K562 (cell line): ENCODE measurements around the gene RBMS1. TPM values are rescaled to one million over a fixed set of nuclear protein-coding genes. Genes with fewer than 3 reads are reported as not detected.

Experiments
- ATAC-seq: fragments of 200-7000 bp; cut with Tn5 transposase; 3 replicates; pipeline ENCODE4 v1.9.1; 2020; ENCODE audit warnings: moderate library complexity
- BruUV-seq: library from RNA; stranded (reverse); fragments of 400-500 nt; replicated peaks from 2 replicates; lab custom pipeline; 2021; lab: Mats Ljungman, UMichigan
- CTCF ChIA-PET: fragments of 300-600 bp; formaldehyde crosslinking; extraction: SDS; loops from one replicate; lab custom pipeline; 2021; ENCODE audit warnings: low intra/inter-chr PET ratio; lab: Yijun Ruan, JAX
- POLR2A ChIA-PET: fragments of 300-600, 350-650 bp; sonication (Branson Sonifier 250); formaldehyde crosslinking; extraction: SDS; loops from one replicate; lab custom pipeline; 2021; ENCODE audit warnings: antibody characterized with exemption, inconsistent platforms; lab: Yijun Ruan, JAX
- DNase-seq, 4 experiments: peaks; one replicate each; pipeline versions ENCODE4 v3.0.0 to v3.0.0-alpha.2; 2011 to 2018; ENCODE audit warnings: low spot score in 3 of 4, mixed read lengths in 3 of 4; ENCODE audit errors: extremely low read depth in 1 of 4
- FAIRE-seq: peaks from 2 replicates; lab custom pipeline; 2011; peaks lifted over from hg19 to GRCh38; lab: Jason Lieb, UNC
- H2AFZ ChIP-seq: 2 replicates; pipeline ENCODE4 v1.6.0; 2011; ENCODE audit warnings: low read depth, low read length, control low read depth, inconsistent platforms
- H3K27ac ChIP-seq: fragments of 200-600 bp; 3 replicates; pipeline ENCODE4 v1.8.0; 2011; ENCODE audit warnings: low read depth, mild to moderate bottlenecking, control low read depth, inconsistent platforms, low read length, moderate library complexity, mixed read lengths; ENCODE audit errors: extremely low read depth
- H3K27me3 ChIP-seq, 2 experiments: fragments of 300-600 bp in 1 of 2; 2 replicates in 1 of 2; 3 replicates in 1 of 2; pipeline versions ENCODE4 v1.6.0 to v1.8.0; 2011; ENCODE audit warnings: inconsistent platforms in 2 of 2, low read length in 2 of 2, mild to moderate bottlenecking in 1 of 2, mixed read lengths in 1 of 2, moderate library complexity in 1 of 2; ENCODE audit not compliant: control insufficient read depth in 2 of 2, insufficient read depth in 2 of 2
- H3K36me3 ChIP-seq: fragments of 300-600 bp; 3 replicates; pipeline ENCODE4 v1.8.0; 2011; ENCODE audit warnings: mild to moderate bottlenecking, low read length, inconsistent platforms; ENCODE audit not compliant: control insufficient read depth, insufficient read depth
- H3K4me1 ChIP-seq, 2 experiments: fragments of 200-600 bp in 1 of 2; replicated peaks in 1 of 2; 2 replicates in 1 of 2; 3 replicates in 1 of 2; pipeline versions ENCODE4 v1.5.1 to v1.8.0; 2011; ENCODE audit warnings: inconsistent platforms in 2 of 2, low read length in 2 of 2, mild to moderate bottlenecking in 1 of 2, mixed read lengths in 1 of 2, moderate library complexity in 1 of 2; ENCODE audit not compliant: control insufficient read depth in 2 of 2, insufficient read depth in 2 of 2
- H3K4me2 ChIP-seq: 2 replicates; pipeline ENCODE4 v1.6.1; 2011; ENCODE audit warnings: low read length, control low read depth, inconsistent platforms, mixed read lengths; ENCODE audit not compliant: insufficient read depth
- H3K4me3 ChIP-seq: fragments of 200-600 bp; sonication (generic), shearing (Covaris generic); 2 replicates; pipeline ENCODE4 v1.5.1; 2016; ENCODE audit warnings: control low read depth, inconsistent platforms
- H3K79me2 ChIP-seq: fragments of 200-600 bp; 3 replicates; pipeline ENCODE4 v1.8.0; 2011; ENCODE audit warnings: low read length, inconsistent platforms; ENCODE audit not compliant: control insufficient read depth, insufficient read depth
- H3K9ac ChIP-seq, 2 experiments: 2 replicates each; pipeline versions ENCODE4 v1.6.0 to v1.6.1; 2011; ENCODE audit warnings: low read depth in 2 of 2, low read length in 2 of 2, control low read depth in 1 of 2, inconsistent platforms in 1 of 2, mild to moderate bottlenecking in 1 of 2, mixed read lengths in 1 of 2; ENCODE audit not compliant: insufficient read depth in 1 of 2
- H3K9me1 ChIP-seq: one replicate; pipeline ENCODE4 v1.6.0; 2011; ENCODE audit warnings: inconsistent platforms, mild to moderate bottlenecking, low read length, moderate library complexity; ENCODE audit not compliant: control insufficient read depth, insufficient read depth
- H3K9me3 ChIP-seq: replicated peaks from 2 replicates; pipeline ENCODE4 v1.5.1; 2011; ENCODE audit warnings: low read depth, low read length, inconsistent platforms; ENCODE audit not compliant: control insufficient read depth, insufficient read depth
- H4K20me1 ChIP-seq: replicated peaks from 2 replicates; pipeline ENCODE4 v1.6.1; 2011; ENCODE audit warnings: low read length, inconsistent platforms, mixed read lengths; ENCODE audit not compliant: control insufficient read depth, insufficient read depth
- ARID2 ChIP-seq: fragments of 450-650 bp; IDR thresholded peaks from 2 replicates; pipeline ENCODE4 v1.6.1; 2017; ENCODE audit warnings: antibody characterized with exemption, mild to moderate bottlenecking
- CBFA2T3 ChIP-seq: fragments of 450-650 bp; IDR thresholded peaks from 2 replicates; pipeline ENCODE4 v1.6.1; 2017
- DACH1 ChIP-seq: fragments of 450-650 bp; IDR thresholded peaks from 2 replicates; pipeline ENCODE4 v1.6.1; 2018; ENCODE audit not compliant: partially characterized antibody
- EGR1 ChIP-seq: fragments of 450-650 bp; conservative IDR thresholded peaks from 2 replicates; pipeline ENCODE4 v1.6.1; 2017; ENCODE audit warnings: mild to moderate bottlenecking
- ETV5 ChIP-seq: sonication (generic); formaldehyde crosslinking; IDR thresholded peaks from 2 replicates; pipeline ENCODE4 v1.4.0; 2020; ENCODE audit warnings: low read depth, mild to moderate bottlenecking, missing genetic modification reagents
- FOXK1 ChIP-seq: sonication (generic); formaldehyde crosslinking; IDR thresholded peaks from 2 replicates; pipeline ENCODE4 v1.8.0; 2022; ENCODE audit warnings: missing genetic modification reagents, mild to moderate bottlenecking, borderline replicate concordance
- HDGF ChIP-seq: fragments of 450-650 bp; IDR thresholded peaks from 2 replicates; pipeline ENCODE4 v1.6.1; 2016
- KDM5B ChIP-seq: fragments of 200-600 bp; sonication (generic); IDR thresholded peaks from 2 replicates; pipeline ENCODE4 v1.6.1; 2012; ENCODE audit warnings: low read depth, mild to moderate bottlenecking, moderate library complexity, low read length, control low read depth, inconsistent platforms; ENCODE audit not compliant: insufficient replicate concordance
- MCM2 ChIP-seq: fragments of 450-650 bp; IDR thresholded peaks from 2 replicates; pipeline ENCODE4 v1.6.1; 2017; ENCODE audit warnings: low read depth, mild to moderate bottlenecking
- PHF8 ChIP-seq: fragments of 200-600 bp; sonication (generic); IDR thresholded peaks from 2 replicates; pipeline ENCODE4 v1.6.1; 2012; ENCODE audit warnings: mixed run types, mild to moderate bottlenecking, inconsistent platforms, low read length, moderate library complexity, borderline replicate concordance
- PPARD ChIP-seq: fragments of 250-450 bp; sonication (Bioruptor Pico); IDR thresholded peaks from 2 replicates; pipeline ENCODE4 v1.8.0; 2022; ENCODE audit warnings: inconsistent platforms, mild to moderate bottlenecking, moderate library complexity
- SMARCE1 ChIP-seq: fragments of 450-650 bp; IDR thresholded peaks from 2 replicates; pipeline ENCODE4 v1.7.1; 2016; ENCODE audit warnings: mild to moderate bottlenecking
- TCF3 ChIP-seq: sonication (generic); formaldehyde crosslinking; IDR thresholded peaks from 2 replicates; pipeline ENCODE4 v1.4.0; 2020; ENCODE audit warnings: mild to moderate bottlenecking, missing genetic modification reagents
- TRIM24 ChIP-seq, 2 experiments: fragments of 450-650 bp; IDR thresholded peaks; 2 replicates each; pipeline ENCODE4 v1.6.1; 2016
- ZNF121 ChIP-seq: sonication (generic); formaldehyde crosslinking; conservative IDR thresholded peaks from 2 replicates; pipeline ENCODE4 v1.8.0; 2022; ENCODE audit warnings: missing genetic modification reagents
- ZNF41 ChIP-seq: fragments of 250-450 bp; sonication (Bioruptor Pico); conservative IDR thresholded peaks from 2 replicates; pipeline ENCODE4 v1.4.0; 2020; ENCODE audit warnings: mild to moderate bottlenecking
- ZNF764 ChIP-seq: fragments of 250-450 bp; sonication (Bioruptor Pico); IDR thresholded peaks from 2 replicates; pipeline ENCODE4 v1.4.0; 2020; ENCODE audit warnings: low read depth, mild to moderate bottlenecking, moderate library complexity
- WGBS: fragments of 100-300 bp; shearing (Covaris generic); methylation state at CpG from one replicate; pipeline ENCODE4 v1.1.6; 2016; ENCODE audit warnings: low coverage, mixed read lengths; ENCODE audit not compliant: insufficient coverage; ENCODE audit errors: missing lambda C conversion rate; 5-methylcytosine and 5-hydroxymethylcytosine counted together
- in situ Hi-C: fragments of 300-500 bp; cut with MboI; formaldehyde crosslinking; loops from 4 replicates; pipeline ENCODE4 v1.15.0; 2018; ENCODE audit warnings: inconsistent platforms, mixed read lengths
- intact Hi-C: fragments of 100-400 bp; cut with micrococcal nuclease; formaldehyde crosslinking; loops from 2 replicates; pipeline ENCODE4 v1.14.2; 2022
- polyA plus RNA-seq, 8 experiments: library from polyadenylated mRNA; depleted of rRNA in 4 of 8; stranded (reverse) in 5 of 8; unstranded in 3 of 8; fragments of >200 nt; fragmentation: Nextera tagmentation in 2 of 8; fragmentation: Illumina TruSeq in 1 of 8; extraction: Ambion mirVana in 2 of 8; extraction: Trizol in 1 of 8; gene quantifications; 2 replicates each; pipeline versions ENCODE4 v1.2.1 to v1.2.3, GENCODE V29; 2011 to 2014; ENCODE audit warnings: inconsistent platforms in 1 of 8, missing spikeins in 1 of 8
- total RNA-seq, 7 experiments: library from RNA; depleted of rRNA in 6 of 7; stranded (reverse); fragments of >200 nt in 6 of 7; fragmentation: Illumina TruSeq in 2 of 7; extraction: Trizol in 2 of 7; gene quantifications; 2 replicates each; pipeline versions ENCODE4 v1.2.1 to v1.2.3, GENCODE V29; 2011 to 2021; ENCODE audit warnings: low replicate concordance in 1 of 7
- TF ChIP-seq, protein P1 (sequence below): fragments of 450-650 bp; IDR thresholded peaks from one replicate; pipeline ENCODE4 v1.6.1; 2018; ENCODE audit warnings: mild to moderate bottlenecking, moderate library complexity; ENCODE audit not compliant: partially characterized antibody
- TF ChIP-seq, protein P2 (sequence below): fragments of 250-450 bp; sonication (Bioruptor Pico); IDR thresholded peaks from 2 replicates; pipeline ENCODE4 v1.5.0; 2021; ENCODE audit warnings: mild to moderate bottlenecking, moderate library complexity

RBMS1 gene
- total and polyA plus RNA-seq, 9 of the 15 experiments (the other 6 are each of a cell fraction or from before 2014, with no cell fraction given), result 0.04 to 0.31 (median 0.09) TPM; not detected in 6

DNA sequence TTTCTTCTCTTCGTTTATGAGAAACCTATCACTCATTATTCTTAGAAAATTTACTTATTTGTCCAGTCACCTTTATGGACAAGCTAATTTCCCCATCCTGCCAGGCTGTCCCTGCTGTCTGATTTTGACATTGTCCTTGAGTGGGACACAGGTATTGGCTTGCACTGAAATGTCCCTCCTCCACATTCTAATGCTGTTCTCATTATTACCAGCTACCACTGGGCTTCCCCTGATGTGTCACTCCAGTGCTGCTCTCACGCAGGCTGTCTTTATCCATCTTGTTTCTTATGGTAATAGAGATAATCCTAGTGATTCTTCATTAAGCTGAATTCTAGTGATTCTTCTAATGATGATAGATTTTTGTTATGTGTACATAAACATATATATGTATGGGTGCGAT is 48.1 kb upstream of the RBMS1 start:
- Histone ChIP-seq H3K9me3 (no peaks in the 10 kb centered on the region), H3K27ac (no peak overlapping the region), H3K9me1 (no peaks in the 10 kb centered on the region), H2AFZ (no peak overlapping the region), H3K36me3 (no peaks in the 10 kb centered on the region), H3K4me1 (no peaks in the 10 kb centered on the region), H3K9ac (no peak overlapping the region), H3K4me3 (no peak overlapping the region), H4K20me1 (no peaks in the 10 kb centered on the region), H3K79me2 (no peaks in the 10 kb centered on the region), H3K27me3 (no peaks in the 10 kb centered on the region), H3K4me2 (no peak overlapping the region)
- no peak for ATAC-seq
- BruUV-seq, result no TSS peak
- no peak for FAIRE-seq
- CTCF ChIA-PET, result no interaction called here
- intact Hi-C loops (no loop called here), in situ Hi-C loops (no loop called here)
- POLR2A ChIA-PET, result no interaction called here
- TF ChIP-seq FOXK1 (CRISPR knock-in tag) (no peak), ZNF41 (CRISPR knock-in tag) (no peak), HDGF (no peak), DACH1 (no peak), CBFA2T3 (no peak), ARID2 (no peak), EGR1 (no peak), KDM5B (no peak), ETV5 (CRISPR knock-in tag) (no peak), SMARCE1 (no peak), TCF3 (CRISPR knock-in tag) (no peak), ZNF121 (no peak), TRIM24 (IDR thresholded peaks at IDR 0.05) (no peak), PPARD (CRISPR knock-in tag) (no peak), ZNF764 (CRISPR knock-in tag) (no peak), PHF8 (no peak), MCM2 (no peak)
- TF ChIP-seq, protein P1, sequence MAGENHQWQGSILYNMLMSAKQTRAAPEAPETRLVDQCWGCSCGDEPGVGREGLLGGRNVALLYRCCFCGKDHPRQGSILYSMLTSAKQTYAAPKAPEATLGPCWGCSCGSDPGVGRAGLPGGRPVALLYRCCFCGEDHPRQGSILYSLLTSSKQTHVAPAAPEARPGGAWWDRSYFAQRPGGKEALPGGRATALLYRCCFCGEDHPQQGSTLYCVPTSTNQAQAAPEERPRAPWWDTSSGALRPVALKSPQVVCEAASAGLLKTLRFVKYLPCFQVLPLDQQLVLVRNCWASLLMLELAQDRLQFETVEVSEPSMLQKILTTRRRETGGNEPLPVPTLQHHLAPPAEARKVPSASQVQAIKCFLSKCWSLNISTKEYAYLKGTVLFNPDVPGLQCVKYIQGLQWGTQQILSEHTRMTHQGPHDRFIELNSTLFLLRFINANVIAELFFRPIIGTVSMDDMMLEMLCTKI, result no peak
- TF ChIP-seq, protein P2, sequence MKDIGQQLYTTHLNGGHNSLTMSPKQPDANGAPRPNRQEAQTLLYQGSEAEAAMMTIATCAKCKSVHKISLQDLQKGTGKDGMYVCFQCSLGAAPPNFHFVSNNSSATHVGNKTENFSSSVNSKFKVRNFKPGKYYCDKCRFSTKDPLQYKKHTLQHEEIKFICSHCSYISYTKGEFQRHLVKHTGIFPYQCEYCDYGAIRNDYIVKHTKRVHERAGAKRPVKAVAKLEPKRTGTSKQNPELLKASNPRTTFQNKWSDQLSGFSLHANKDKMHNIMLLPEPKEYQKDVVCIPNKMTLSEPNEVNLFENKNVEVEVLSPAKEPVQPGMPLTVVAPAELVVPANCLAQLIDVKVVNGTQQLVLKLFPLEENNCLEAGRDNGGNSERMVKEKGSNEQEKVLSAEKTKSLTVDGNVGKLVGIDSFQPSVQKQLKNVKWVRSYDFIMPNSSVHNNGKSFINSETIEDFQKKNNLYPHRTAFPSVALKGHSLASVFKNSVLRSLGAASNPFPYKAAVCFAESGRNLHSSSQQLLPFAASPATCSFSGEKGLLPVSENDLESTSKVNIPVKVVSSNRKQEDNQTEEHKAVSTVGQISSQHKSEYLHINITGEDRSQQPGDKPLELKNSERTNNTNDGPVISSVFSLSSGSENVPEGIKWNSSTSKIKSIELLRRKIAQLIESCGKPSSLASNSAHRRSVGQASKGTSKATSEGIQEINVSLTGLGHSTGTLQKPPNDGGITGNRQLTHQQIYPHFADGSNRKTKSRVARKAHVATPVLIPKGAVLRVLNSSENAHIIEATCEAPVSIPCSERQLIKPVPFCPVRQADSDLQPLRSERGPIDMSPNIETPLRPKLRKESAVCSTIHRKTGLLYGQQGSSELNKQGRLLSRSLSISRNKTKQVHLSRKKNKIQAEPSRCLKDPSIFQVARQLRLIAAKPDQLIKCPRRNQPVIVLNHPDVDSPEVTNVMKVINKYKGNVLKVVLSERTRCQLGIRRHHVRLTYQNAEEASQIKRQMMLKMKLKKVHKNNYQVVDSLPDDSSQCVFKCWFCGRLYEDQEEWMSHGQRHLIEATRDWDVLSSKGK (CRISPR knock-in tag), result no peak
- WGBS, result 0% methylated on average over 3 of the region's 3 CpGs
- no peak for DNase-seq
